ENCODE measurements around the gene NMRK1.

GRCh38 chr9:75085640-75086039 is 2.3 kb downstream of the NMRK1 start:
- TF ChIP-seq CTCF (IDR thresholded peaks at IDR 0.05) (no peak), POLR2A (IDR thresholded peaks at IDR 0.05) (no peak)

Data from uterus (tissue), 2 donors.